Measurements from ENCODE around the gene TMEM192. TPM values are rescaled to one million over a fixed set of nuclear protein-coding genes. Genes with fewer than 3 reads are reported as not detected.

TMEM192 gene
- total RNA-seq = 10 to 100 TPM in 2 of 4 donors, 1 to 10 TPM in 2; 2.0 to 25.4 (median 9.3) TPM

- intact Hi-C loops (cut with DNase I; ENCODE audit: low total_unique reads) = no loop called here
- no peaks in the 10 kb centered on the region for H3K9me3 ChIP-seq
- DNase-seq = peak; percentile 94
Measured at GRCh38 chr4:165112368-165113121, at the start of gene TMEM192. Gene TMEM192, minus strand, starts transcription at chr4:165112860. Its CDS starts 87 bp downstream, at chr4:165112773.

GRCh38 chr4:165158762-165159161 is 46.1 kb upstream of the TMEM192 start:
- Histone ChIP-seq H3K36me3 (no peaks in the 10 kb centered on the region), H3K4me3 (no peak overlapping the region), H3K27me3 (no peaks in the 10 kb centered on the region), H3K4me1 (no peaks in the 10 kb centered on the region), H3K9me3 (no peaks in the 10 kb centered on the region), H3K27ac (no peak overlapping the region)
- TF ChIP-seq, protein P1, sequence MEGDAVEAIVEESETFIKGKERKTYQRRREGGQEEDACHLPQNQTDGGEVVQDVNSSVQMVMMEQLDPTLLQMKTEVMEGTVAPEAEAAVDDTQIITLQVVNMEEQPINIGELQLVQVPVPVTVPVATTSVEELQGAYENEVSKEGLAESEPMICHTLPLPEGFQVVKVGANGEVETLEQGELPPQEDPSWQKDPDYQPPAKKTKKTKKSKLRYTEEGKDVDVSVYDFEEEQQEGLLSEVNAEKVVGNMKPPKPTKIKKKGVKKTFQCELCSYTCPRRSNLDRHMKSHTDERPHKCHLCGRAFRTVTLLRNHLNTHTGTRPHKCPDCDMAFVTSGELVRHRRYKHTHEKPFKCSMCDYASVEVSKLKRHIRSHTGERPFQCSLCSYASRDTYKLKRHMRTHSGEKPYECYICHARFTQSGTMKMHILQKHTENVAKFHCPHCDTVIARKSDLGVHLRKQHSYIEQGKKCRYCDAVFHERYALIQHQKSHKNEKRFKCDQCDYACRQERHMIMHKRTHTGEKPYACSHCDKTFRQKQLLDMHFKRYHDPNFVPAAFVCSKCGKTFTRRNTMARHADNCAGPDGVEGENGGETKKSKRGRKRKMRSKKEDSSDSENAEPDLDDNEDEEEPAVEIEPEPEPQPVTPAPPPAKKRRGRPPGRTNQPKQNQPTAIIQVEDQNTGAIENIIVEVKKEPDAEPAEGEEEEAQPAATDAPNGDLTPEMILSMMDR (IDR thresholded peaks at IDR 0.05) = no peak
- no peak for TF ChIP-seq POLR2A (IDR thresholded peaks at IDR 0.05)
- intact Hi-C loops (cut with DNase I; ENCODE audit: low total_unique reads) = no loop called here
- DNase-seq = no peak

More at GRCh38 chr4:165112368-165113121, at the start of gene TMEM192:
- Histone ChIP-seq H3K27me3 (no peaks in the 10 kb centered on the region), H3K36me3 (no peaks in the 10 kb centered on the region), H3K27ac (peak within 1 kb of the TSS; percentile 83 to 92), H3K4me1 (no peaks in the 10 kb centered on the region), H3K4me3 (peak within 1 kb of the TSS; percentile 80 to 85)
- TF ChIP-seq, protein P1 (IDR thresholded peaks at IDR 0.05) = peak in 3 of 4 experiments; percentile 19 to 58 (median 45)
- peak; percentile 75 to 77 for TF ChIP-seq POLR2A (IDR thresholded peaks at IDR 0.05)

DNA sequence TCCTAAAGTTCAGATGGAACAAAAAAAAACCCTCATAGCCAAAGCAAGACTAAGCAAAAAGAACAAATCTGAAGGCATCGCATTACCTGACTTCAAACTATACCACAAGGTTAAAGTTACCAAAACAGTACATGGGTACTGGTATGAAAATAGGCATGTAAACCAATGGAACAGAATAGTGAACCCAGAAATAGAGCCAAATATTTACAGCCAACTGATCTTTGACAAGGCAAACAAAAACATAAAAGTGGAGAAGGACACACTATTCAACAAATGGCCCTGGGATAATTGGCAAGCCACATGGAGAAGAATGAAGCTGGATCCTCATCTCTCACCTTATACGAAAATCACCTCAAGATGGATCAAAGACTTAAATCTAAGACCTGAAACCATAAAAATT is 44.2 kb upstream of the TMEM192 start:
- Histone ChIP-seq H3K9me3 (no peaks in the 10 kb centered on the region), H3K27ac (no peak overlapping the region), H3K4me1 (no peaks in the 10 kb centered on the region), H3K4me3 (no peak overlapping the region), H3K27me3 (no peaks in the 10 kb centered on the region), H3K36me3 (no peaks in the 10 kb centered on the region)
- intact Hi-C loops (cut with DNase I; ENCODE audit: low total_unique reads) = no loop called here
- no peak for TF ChIP-seq POLR2A (IDR thresholded peaks at IDR 0.05)
- DNase-seq = no peak

- intact Hi-C loops (cut with DNase I; ENCODE audit: low total_unique reads) = no loop called here
Measured at GRCh38 chr4:165154482-165154881, 41.8 kb upstream of the TMEM192 start.

DNA sequence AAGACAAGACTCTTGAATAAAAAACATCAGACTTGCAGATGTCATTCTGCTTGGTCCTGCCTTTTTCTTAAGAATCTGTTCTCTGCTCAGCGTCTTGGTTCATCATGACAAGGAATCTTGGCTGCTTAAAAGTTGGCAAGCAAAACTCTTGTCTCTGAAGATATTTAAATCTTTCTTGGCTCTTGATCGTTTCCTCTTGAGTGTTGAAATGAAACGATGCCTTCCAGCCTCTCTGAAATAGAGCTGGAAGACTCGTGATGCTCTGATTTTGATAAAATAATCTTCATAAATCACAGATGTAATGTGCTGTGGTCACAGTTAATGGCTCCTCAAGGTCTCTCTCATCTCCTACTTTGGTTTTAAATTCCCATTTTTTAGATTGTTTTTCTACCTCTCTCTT is 39.9 kb upstream of the TMEM192 start:
- H3K4me3 ChIP-seq = no peak overlapping the region
- H3K36me3 ChIP-seq = no peaks in the 10 kb centered on the region
- H3K9me3 ChIP-seq = no peaks in the 10 kb centered on the region
- no peak for TF ChIP-seq POLR2A (IDR thresholded peaks at IDR 0.05)
- TF ChIP-seq, protein P1 (IDR thresholded peaks at IDR 0.05) = no peak
- no peaks in the 10 kb centered on the region for H3K4me1 ChIP-seq
- no peak for DNase-seq
- intact Hi-C loops (cut with DNase I; ENCODE audit: low total_unique reads) = no loop called here
- no peaks in the 10 kb centered on the region for H3K27me3 ChIP-seq
- H3K27ac ChIP-seq = no peak overlapping the region

More at GRCh38 chr4:165154482-165154881, 41.8 kb upstream of the TMEM192 start:
- Histone ChIP-seq H3K27ac (no peak overlapping the region), H3K27me3 (no peaks in the 10 kb centered on the region), H3K36me3 (no peaks in the 10 kb centered on the region), H3K4me3 (no peak overlapping the region), H3K9me3 (no peaks in the 10 kb centered on the region), H3K4me1 (no peaks in the 10 kb centered on the region)
- DNase-seq = no peak
- no peak for TF ChIP-seq POLR2A (IDR thresholded peaks at IDR 0.05)
- TF ChIP-seq, protein P1 (IDR thresholded peaks at IDR 0.05) = no peak

Measured in uterus (tissue), 4 donors.